NCI-H774 (cell line): ENCODE measurements around the gene FOXN4.

Experiments
- DNase-seq: peaks from one replicate; lab custom pipeline; 2025; lab: John Stamatoyannopoulos, UW

The FOXN4 gene

DNA sequence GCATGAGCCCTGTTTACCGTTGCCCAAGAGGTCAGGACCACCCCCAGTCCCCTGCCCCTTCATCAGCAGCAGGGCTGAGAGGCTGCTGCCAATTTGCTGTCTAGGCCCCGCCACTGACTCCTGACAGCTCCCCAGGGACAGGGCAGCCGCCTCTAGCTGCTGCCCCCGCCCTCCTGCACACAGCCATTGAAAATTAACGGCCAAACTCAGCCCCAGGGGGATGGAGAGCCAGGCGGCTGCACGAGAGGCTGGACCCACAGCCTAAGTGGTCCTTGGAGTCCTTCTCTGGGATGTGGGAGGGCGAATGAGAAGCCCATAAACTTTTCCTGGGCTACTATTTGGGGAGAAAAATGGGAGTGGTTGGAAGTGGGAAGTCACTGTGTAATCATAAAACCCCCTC, 4.6 kb downstream of the FOXN4 start:
- no peak for DNase-seq

DNA sequence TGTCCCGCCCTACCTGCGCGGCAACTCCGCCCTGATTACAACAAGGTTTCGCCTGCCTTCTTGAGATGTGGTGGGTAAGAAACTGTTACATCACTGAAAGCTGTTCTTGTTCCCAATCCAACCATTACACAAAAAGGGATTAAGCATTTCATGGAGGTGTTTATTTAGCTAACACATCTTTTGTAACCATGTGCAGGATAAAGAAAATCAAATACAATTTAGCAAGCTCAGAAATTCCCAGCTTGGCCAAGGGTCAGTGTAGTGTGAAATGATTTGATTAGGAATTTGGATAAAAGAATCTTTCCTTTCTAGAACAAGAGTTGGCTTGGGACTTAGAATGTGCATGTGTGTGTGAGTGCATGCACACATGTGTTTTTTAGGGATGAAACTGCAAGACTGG, 6.3 kb downstream of the FOXN4 start:
- no peak for DNase-seq

DNA sequence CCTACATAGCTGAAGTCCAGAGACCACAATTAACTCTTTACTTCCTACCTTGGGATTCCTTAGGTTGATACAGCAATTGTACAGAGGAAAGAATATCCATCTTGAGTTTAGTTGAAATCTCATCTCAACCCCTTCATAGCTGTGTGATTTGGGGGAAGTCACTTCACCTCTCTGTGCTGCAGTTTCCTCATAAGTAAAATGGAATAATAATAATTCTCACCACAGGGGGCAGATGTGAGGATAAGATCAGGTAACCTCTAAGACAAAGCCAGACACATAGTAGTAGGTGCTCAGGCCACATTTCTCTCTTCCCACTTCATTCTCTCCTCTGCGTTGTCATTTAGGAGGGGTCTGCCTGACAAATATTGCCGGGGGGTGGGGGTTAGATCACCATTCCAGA, 6.7 kb downstream of the FOXN4 start:
- DNase-seq: no peak

DNA sequence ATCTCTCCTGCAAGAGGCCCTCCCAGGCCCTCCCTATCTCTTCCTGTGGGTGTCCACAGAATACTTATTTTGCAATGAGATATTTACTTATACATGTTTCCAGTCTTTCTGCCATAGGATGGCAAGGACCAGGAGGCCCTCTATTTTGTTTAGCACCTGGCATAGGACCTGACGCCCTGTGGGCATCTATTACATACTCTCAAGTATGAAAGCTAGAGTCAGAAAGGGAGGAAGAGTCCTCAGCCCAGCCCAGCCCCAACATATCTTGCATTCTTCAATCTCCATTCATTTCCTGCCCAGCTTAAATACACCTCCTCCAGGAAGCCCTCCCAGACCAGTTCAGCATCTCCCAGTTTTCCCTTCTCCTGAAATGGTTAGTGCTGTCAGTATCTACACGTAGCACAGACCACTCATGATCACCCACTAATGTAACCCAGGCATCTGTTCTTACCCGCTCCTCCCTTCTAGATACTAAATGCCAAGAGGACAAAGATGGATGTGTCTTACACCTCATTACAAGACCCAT, 7.4 kb downstream of the FOXN4 start:
- DNase-seq: no peak

DNA sequence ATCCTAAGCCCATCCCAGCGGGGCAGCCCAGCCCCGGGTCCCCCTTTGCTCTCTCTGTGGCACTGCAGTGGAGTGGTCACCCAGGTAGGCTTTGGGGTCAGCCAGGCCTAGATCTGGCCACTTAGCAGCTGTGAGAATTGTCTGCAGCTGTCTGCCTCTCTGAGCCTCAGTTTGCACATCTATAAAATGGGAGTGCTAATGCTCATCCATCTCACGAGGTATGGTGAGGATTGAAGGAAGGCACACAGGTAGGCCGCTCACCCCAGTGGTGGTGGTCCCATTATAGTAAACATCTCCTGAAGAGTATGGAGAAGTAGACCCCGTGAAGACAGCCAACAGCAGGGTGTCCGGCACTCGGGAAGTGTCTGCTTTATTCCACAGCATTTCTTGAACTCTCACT, 9.2 kb downstream of the FOXN4 start:
- DNase-seq: no peak

DNA sequence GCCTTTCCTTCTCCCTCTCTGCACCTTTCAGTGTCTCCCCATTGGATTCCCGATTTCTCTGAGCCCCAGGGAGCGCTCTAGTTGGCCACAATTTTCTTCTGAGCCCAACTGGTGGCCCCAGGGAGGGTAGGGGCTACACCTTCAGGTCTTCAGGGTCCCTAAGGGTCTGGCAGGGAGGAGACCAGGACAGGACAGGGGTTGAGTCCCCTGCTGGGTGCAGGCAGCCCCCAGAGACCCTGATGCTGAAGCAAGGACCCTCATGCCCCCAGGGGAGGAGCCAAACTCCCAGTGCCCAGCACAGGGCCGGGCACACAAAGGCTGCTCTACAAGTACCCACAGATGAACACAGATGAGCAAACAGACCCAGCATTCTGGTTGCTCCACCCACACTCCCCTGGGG, 12.7 kb downstream of the FOXN4 start:
- DNase-seq: no peak

DNA sequence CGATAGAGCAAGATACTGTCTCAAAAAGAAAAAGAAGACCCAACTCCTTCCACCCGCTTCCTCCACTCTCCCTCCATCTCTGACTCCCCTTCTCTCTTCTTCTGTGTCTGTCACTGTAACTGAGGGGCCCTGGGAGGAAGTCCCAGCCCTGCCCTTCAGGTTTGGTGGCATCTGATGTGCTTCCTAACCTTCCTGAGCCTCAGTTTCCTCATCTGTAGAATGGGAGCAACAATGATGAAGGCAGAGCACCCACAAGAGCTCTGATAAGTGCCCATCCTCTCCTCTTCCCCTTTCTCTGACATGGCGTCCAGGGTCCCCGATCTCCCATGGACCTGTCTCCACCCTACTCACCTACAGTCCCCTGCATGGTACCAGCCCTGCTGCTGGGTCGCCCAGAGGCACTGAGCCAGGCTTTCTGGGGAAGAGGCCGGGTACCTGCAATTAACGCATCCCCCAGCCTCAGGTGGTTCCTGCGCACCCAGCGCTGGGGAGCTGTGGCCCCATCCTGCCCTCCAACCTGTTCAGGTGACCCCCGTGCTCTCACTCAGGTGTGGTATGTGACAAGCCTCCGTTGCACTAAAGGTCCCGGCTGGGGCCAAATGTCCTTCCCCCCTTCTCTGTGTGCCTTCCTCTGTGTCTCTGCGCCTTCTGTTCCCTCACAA, 13.2 kb downstream of the FOXN4 start:
- no peak for DNase-seq

DNA sequence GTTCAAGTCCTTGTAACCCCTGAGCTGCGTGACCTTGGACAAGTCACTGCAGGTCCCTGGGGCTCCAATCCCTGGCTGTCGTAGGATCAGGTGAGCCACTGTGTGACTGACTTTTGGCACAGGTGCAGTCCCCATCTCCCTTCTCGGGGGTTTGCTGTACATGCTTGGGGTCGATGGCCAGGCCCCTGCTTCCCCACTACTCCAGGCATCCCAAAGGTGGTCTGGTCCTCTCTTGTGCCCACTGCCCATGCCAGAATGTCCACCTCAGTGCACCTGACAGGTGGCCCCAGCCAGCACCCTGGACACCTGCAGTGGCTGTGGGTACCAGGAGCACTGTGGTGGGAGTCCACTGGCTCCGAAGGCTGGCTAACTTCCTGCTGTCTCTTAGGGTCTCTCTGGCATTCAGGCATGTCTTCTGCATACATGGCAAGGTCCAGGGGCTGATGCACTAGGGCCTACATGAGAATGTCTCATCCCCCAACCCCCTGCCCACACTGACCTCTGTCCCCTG, 14.7 kb downstream of the FOXN4 start:
- no peak for DNase-seq

DNA sequence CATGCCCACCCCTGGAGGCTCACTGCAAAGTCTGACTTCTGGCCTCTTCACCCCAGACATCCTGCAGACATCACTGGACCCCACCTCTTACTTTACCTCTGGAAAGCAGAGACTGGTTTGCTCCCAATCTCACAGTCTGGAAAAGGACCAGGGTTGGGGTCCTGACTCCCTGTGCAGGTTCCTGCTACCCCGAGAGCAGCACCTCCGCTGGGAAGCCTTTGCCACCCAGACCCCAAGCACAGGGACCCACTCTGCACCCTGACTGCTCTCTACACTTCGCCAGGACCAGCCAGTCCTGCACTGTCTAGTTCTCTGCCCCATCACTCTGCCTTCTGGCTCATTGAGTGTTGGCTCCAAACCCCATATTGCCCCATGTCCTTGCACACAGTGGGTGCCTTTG, 16.0 kb downstream of the FOXN4 start:
- no peak for DNase-seq

DNA sequence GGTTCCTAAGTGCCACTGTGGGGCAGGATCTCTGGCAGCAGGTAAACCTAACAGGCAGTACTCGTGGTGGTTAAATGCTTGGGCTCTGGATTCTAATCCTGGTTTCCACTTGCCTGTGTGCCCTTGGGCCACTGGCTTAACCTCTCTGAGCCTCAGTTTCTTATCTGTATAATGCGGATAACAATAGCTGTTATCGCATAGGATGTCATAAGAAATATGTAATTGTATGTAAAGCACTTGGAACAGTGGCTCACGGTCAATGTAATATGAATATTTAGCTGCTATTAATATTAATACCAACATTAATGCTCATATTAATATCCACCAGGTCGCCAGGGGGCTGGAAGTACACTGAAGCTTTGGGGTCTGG, 16.8 kb downstream of the FOXN4 start:
- DNase-seq: no peak

DNA sequence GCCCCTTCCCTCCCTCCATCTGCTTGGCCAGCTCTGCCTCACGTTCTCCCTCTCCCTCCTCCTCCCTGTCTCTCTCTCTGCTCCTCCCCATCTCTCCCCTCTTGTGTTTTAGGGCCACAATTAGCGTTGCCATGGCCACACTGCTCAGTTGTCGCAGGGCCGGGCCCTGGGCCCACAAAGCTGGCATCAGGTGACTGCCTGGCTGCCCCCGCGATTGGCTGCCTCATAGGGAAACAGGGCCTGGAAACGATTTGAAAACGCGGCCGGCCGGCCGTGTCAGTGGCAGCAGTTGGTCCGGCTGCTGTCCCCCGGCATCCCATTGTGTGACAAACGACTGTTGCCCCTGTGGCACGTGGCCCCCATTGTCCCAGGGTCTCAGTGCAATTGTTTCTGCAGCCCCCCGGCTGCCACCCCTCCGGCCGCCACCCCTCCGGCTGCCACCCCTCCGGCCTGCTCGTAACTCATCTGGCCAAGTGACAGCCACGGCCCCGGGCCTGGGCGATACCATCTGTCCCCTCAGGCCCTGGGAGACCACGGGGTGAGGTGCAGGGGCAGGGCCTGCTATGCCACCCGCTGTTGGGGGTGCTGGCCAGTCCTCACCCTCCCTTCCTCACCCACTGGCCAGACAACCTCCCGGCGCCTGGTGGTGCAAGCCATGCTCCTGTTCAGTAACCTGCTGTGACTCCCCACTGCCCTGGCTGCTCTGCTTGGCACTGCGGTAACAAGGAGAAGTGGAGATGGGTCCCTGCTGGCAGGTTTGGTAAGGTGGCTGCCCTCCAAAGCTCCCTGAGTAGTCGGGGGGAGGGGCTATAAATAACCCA, 17.4 kb downstream of the FOXN4 start:
- peak; percentile 99 for DNase-seq

DNA sequence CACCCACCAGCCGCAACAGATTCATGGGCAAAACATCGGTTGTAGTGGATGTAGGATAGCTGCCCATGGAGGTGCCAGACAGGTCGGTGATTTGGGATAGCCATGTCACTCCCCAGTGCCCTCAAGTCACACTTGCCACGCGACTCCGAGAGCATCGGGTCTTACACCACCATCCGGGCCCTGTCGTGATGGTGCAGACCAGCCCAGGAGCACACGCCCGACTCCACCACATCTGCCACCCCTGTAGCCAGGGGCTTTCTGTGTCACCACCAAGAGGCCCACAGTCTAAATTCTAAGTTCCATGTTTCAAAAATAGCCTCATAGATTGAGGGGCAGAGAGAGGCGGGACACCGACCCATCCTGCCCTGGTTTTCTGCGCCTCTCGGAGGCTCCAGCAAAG, 18.0 kb downstream of the FOXN4 start:
- no peak for DNase-seq

DNA sequence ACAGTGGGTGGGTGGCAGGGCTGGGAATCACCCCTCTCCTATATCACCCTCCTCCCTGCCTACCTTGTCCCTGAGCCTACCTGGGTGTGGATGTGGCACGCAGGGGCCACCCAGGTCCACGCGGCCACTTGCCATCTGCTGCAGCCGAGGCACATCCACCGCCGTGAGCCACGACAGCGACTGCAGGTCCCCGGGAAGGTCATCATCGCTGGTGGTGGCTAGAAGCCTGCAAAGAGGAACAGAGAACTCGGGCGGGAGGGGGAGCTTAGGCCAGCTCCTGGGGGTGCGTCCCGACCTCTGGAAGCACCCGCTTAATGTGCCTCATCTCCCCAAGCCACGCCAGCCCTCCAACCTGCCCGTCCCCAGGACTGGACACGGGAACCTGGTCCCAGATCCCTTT, 19.0 kb downstream of the FOXN4 start:
- no peak for DNase-seq

DNA sequence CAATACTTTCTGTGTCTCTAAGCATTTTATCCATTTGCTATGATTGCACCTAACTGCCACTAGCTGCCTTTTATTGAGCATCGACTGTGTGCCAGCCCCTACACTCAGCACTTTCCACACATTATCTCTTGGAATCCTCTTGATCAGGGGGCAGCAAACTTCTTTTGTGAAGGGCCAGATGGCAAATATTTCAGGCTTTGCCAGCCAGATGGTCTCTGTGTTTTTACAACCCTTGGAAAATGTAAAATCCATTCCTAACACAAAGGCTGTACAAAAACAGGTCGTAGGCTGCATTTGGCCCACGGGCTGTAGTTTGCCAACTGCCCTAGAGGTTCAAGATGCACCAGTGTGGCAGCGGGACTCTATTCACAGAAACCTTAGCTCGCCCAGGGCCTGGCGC, 19.5 kb downstream of the FOXN4 start:
- DNase-seq: no peak

DNA sequence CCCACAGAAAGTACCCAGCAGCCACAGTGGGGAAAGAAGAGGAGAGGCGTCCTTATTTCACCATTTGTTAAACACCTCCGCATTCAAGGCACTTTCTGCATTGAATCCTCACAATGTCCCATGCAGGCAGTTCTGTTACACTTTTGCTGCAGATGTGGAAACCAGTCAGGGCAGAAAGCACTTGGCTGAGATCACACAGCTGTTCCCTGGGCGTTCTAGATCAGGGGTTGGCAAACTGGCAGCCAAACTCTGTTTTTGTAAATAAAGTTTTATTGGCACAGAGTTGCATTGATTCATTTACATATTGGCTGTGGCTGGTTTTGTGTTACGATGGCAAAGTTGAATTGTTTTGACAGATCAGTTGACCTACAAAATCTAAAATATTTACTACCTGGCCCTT, 20.1 kb downstream of the FOXN4 start:
- no peak for DNase-seq

DNA sequence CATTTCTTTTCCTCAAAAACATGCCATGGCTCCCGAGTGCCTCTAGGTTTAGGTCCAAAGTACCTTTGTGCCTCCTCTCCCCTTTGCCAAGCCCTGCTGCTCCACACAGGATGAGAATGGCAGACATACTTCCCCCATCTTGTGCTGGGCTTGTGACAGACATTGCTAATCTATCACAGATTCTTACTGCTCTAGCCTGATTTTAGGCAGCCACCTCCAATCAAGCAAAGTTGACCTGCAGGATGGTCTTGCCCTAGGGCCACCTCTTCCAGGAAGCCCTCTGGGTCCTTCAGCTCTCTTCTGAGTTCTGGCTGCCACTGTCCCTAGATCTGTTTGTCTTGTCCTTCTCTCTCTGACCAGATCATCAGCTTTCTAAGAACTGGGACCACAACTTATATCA, 20.5 kb downstream of the FOXN4 start:
- no peak for DNase-seq

DNA sequence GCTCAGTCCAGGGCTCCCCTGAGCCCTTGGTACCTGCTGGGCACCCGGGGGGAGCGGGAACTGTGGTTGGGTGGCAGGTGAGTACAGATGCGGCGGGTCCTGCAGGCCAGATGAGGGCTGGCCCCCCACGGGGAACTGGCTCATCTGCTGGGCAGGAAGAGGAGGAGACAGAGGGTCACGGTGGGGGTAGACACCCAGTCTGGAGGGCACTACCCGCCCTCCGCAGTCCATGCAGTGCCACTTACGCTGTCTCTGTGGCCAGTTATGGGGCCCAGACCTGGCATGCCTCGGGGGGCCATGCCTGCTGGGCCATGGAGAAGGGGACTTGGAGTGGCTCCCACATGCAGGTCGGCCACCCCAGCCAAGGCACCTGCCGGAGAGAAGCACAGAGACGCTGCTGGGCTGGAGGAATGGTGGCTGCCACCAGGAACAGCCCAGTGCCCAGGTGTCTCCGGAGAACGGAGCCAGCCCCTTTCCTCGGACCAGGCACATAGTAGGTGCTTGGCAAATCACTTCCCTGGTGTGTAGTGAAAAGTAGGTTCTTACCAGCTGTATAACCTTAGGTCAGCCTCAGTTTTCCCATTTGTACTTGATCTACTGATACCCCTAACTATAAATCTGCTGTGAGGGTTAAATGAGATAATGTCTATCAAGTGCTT, 21.1 kb downstream of the FOXN4 start:
- no peak for DNase-seq

DNA sequence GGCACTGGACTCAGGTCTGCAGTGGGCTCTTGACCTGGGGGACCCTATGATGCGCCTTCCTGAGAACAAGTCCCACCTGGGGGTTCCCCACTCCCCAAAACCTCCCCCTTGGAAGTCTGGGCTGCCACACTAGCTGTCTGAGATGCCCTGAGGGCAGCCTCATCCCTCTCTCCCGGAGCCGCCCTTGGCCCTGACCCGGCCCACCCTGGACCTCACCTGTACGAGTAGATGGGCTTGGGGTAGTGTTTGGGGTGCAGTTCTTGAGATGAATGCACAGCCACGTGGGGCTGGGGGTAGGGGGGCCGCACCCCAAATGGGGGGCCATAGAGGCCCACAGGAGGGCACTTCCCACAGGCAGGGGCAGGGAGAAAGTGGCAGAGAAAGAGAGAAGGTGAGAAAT, 21.9 kb downstream of the FOXN4 start:
- no peak for DNase-seq

DNA sequence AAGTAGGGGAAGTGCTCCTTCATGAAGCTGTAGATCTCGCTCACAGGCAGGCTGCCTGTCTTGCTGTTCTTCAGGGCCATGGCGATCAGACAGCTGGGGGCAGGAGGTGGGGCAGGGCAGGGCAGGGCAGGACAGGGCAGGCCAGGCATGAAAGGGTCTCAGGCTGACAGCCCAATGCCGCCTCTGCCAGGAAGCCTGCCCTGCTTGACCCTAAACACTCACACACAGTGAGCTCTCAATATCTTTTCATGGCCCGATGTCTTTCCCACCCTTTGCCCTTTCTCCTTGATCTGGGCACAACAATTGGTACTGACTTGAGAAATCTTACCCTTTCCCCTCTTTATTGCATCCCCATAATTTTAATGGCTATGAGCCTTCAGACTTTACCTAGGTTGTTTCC, 22.4 kb downstream of the FOXN4 start:
- no peak for DNase-seq

DNA sequence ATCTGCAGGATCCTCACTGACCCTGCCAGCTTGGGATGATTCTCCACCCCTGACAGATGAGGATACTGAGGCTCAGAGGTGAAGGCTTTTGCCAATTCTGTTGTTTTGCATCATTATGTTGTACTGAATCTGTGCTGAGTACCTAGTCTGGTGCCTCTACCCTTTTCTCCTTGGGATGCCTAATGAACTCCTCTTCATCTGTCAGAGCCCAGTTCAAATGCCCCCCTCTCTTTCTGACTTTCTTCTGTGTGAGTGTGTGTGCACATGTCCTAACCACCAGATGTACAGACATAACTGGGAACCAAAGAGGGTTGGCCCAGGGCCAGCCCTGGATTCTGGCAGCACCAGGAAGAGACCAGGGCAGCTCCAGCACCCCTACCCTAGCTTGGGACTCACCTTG, 22.8 kb downstream of the FOXN4 start:
- no peak for DNase-seq

DNA sequence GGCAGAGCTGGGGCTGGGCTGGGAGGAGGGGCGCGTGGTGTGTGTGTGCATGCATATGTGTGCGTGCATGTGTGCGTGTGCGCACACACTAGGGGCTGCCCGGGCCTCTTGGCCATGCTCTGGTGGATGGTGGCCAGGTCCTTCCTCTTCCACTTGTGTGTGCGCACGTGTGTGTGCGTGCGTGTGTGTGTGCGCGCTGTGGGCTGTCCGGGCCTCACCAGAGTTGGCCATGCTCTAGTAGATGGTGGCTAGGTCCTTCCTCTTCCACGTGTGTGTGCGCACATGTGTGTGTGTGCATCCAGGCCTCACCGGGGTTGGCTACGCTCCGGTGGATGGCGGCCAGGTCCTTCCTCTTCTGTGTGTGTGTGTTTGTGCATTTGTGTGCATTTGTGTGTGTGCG, 24.7 kb downstream of the FOXN4 start:
- no peak for DNase-seq

DNA sequence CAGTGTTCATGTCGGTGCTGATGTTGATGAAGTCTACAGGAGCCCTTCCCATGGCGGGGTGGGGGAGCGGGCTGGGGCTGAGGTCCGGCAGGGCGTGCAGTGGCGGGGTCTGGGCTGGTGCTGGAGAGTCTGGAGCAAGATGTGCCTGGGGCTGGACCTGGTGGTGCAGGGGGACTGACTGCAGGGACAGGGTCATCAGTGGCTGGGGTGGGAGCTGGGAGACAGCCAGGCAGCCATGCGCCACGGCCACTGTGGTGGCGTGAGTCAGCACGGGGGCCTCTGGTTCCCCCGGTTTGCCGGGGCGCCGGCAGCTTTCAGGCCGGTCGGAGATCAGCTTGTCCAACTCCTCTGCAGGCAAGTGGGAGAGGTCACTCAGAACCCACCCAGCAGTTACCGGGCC, 27.6 kb downstream of the FOXN4 start:
- no peak for DNase-seq

DNA sequence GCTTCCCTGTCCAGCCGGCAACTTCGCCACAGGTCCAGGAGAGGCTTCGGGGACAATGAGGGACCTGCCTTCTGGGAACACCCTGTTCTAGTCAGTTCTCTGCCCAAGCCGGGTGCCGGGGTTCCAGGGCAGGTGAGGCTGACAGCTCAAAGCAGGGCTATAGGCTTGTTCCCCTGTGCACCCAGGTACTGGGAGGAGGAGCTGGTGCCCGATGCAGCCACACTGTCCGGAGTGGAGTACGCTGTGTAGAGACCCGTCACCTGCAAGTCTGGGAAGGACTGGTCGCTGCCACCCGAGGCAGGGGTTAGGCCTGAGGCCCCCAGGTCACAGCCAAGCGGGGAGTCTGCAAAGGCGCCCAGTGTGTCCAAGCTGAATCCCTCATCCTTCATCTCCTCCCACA, 29.6 kb downstream of the FOXN4 start:
- DNase-seq: no peak
